Placental pericyte (primary cell): Measurements from ENCODE around the gene SP2. TPM values are rescaled to one million over a fixed set of nuclear protein-coding genes. Genes with fewer than 3 reads are reported as not detected.

Source experiments
- total RNA-seq: library from RNA; depleted of rRNA; stranded (reverse); fragments of >200 nt; gene quantifications from 2 replicates; pipeline ENCODE4 v1.2.3, GENCODE V29; 2012

Gene SP2
- 3.7 and 6.6 TPM in 2 replicates for total RNA-seq

DNA sequence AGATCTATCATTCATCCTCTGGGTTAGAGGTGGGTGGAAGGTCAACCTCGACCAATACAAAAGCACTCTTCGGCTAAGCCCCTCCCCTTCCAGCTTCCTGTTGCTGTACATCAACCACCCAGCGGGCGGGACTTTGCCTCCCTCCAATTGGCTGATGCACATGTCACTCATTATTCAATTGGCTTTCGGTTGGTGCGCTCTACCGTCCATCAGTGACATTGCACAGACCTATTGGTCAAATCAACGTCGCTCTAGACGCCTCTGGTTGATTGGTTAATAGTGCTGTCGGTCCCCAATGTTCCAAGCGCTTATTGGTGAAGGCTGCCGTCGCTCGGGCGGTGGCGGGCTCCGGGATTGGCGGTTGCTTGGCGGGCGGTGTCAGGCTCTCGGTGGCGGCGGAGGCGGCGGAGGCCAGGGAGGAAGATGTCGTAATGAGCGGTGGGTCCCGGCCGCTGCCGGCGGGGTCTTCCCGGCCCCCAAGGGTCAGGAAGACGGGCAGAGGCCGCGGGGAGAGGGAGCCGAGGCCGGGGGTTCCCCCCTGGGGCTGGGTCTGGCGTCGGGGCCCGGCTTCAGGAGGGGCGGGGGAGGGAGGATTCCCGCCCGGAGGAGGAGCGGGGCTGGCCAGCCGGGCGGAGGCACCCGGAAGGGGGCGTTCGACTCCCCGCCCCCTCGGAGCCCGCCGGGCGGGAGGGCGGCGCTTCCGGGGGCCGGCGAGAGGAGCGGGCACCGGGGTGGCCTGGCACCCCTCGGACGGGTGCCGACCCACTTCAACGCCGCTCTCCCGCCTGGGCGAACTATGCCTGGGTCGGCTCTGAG, at the start of gene SP2:
Gene SP2 (plus strand): TSS at position 381 of the 816 bp plus-strand sequence. CDS start 51 bp downstream, at position 432.

GRCh38 chr17:47850692-47851573, 45.1 kb upstream of the SP2 start, which contains the start of gene SP6:
SP6 (minus strand) TSS chr17:47851163; CDS start chr17:47848429, 2,734 bp downstream.

DNA sequence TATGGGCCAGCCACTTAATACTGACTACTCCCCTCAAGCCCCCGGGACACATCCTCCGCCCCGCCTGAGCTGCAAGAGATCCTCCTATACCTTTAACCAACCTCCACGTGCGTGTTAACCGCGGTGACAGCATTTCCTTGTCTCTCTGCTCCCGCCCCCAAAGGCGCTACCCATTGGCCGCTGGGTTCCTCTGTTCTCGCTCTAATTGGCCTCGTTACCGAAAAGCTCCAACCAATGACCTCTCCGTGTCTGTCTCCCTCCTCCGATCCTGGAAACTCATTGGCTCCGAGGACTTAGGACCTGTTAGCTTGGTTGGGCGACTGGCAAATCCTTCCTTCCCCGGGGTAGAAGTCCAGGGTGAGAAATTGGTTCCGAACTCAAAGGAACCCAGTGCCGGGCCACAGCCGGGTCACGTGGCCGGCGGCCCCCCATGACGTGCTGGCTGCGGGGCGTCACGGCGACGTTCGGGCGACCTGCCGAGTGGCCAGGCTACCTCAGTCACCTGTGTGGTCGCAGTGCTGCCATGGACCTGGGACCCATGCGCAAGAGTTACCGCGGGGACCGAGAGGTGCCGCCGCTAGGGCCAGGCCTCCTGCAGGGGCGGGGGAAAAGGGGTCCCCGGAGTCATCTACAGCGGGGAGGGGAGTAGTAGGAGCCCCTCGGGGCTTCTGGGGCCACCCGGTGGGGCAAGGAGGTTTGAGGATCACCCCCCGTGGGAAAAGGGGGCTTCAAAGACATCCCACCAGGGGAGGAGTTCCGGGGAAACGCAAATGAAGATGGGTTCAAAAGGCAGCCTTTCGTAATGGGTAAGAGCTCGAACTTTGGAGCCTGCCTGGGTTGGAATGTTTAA, 45.4 kb downstream of the SP2 start, which contains the start of gene PNPO:
Gene PNPO (plus strand): TSS at position 326 of the 850 bp plus-strand sequence. CDS start 105 bp downstream, at position 431.

DNA sequence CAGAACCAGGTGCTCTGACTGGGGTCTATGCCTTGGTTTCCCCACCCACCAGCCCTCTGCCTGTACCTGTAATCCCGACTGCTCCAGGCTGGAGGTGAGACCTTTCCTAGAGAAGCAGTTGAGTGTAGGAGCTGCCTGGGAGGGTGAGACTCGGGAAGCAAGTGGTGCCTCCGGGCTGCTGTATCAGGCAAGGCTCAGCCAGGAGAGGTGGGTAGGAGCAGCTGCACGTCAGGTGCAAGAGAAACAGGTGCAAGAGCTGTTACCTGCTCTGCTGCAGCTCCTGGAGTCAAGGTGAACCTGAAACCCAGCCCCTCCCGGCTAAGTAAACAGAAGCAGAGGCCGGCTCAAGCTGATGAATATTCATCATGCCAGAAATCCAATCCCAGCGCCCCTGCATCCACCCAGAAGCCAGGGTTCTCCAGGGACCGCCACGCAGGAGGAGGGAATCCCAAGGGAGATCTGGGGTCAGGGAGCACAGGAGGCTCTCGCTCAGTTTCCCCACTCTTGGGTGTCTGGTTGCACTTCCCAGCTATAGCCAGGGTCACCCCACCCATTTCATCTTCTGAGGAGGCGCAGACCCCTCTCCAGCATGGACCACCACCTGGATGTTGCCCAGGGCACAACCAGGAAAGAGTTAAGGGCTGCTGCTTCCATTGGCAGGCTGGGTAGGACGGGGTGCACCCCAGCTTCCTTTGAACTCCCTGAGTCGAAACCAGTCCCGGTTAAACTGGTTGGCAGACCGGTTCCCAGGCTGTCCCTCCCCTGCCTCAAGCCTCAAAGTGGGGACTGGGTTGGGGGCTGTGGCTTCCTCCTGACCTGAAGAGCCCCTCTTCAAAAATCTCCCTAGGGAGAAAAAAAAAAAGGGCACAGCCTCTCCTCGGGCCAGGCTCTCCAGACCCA, 61.8 kb downstream of the SP2 start, which contains the start of gene PRR15L:
Gene PRR15L (minus strand): TSS at position 293 of the 900 bp plus-strand sequence. CDS start 4,649 bp downstream, outside the sequence.

DNA sequence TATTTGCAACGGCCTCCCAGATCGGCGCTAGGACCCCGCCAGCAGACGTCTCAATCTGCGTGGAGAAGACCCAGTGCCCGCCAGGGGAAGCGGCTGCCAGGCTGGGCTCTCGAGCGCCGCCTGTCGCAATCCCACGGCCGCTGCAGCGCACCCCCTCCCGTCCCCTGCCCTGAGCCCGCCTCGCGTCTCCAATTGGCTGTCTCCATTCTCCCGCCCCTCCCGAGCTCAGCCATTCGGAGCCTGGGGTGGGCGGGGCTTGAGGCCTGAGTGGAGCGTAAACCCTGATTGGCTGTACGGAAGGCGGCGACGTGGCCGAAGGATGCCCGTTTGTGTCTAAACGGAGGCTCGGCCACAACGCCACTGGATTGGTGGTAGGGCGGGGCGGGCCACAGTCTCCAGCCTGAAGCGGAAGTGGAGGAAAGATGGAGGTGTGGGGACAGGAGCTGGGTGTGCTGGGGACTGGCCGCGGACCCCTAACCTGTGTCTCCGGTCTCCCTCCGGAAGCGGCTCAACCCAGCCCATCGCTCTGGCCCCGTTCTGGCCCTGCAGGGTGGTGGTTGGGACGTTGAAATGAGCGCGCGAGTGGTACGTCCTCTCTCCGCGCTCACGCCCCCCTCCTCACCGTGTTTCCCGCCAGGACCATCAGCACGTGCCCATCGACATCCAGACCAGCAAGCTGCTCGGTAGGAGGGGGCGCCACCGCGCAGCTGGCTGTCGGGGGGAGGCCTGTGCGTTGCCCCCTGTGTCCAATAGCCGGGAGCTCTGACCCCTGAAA, 74.9 kb downstream of the SP2 start, which contains the start of gene CDK5RAP3:
Gene CDK5RAP3 (plus strand): TSS at position 389 of the 775 bp plus-strand sequence. CDS start 34 bp downstream, at position 423.

Other genes starting within 250 kb of the SP2 start
- 545 and 705 TPM in 2 replicates for gene KPNB1, start 246.3 kb upstream of the SP2 start, total RNA-seq
- 9.3 and 12.9 TPM in 2 replicates for gene TBKBP1, start 202.1 kb upstream of the SP2 start, total RNA-seq
- 0.29 TPM in 1 of 2 replicates, not detected in the other for gene TBX21, start 163.0 kb upstream of the SP2 start, total RNA-seq
- 3.5 and 4.3 TPM in 2 replicates for gene OSBPL7, start 74.4 kb upstream of the SP2 start, total RNA-seq
- 30.6 and 56.2 TPM in 2 replicates for gene MRPL10, start 64.7 kb upstream of the SP2 start, total RNA-seq
- gene LRRC46, start 64.6 kb upstream of the SP2 start, total RNA-seq: 0.22 and 0.29 TPM in 2 replicates
- 30.8 and 33.7 TPM in 2 replicates for gene SCRN2, start 55.0 kb upstream of the SP2 start, total RNA-seq
- 0.22 and 0.43 TPM in 2 replicates for gene SP6, start 45.1 kb upstream of the SP2 start, total RNA-seq
- 37.9 and 52.0 TPM in 2 replicates for gene PNPO, start 45.3 kb downstream of the SP2 start, total RNA-seq
- not detected in 2 replicates for gene PRR15L, start 61.6 kb downstream of the SP2 start, total RNA-seq
- gene CDK5RAP3, start 74.9 kb downstream of the SP2 start, total RNA-seq: 45.5 and 85.3 TPM in 2 replicates
- 35.1 and 90.2 TPM in 2 replicates for gene COPZ2, start 141.6 kb downstream of the SP2 start, total RNA-seq
- 107 and 420 TPM in 2 replicates for gene NFE2L1, start 152.1 kb downstream of the SP2 start, total RNA-seq
- 23.6 and 38.7 TPM in 2 replicates for gene CBX1, start 205.2 kb downstream of the SP2 start, total RNA-seq
- gene SNX11, start 211.5 kb downstream of the SP2 start, total RNA-seq: 10.1 and 14.3 TPM in 2 replicates